Spleen (tissue), 11 donors: ENCODE results near the gene YEATS2. TPM values are rescaled to one million over a fixed set of nuclear protein-coding genes. Genes with fewer than 3 reads are reported as not detected.
A peak's percentile ranks its signal among the peaks of the same experiment; 100 is the strongest.

Experiments
- DNase-seq: peaks from one replicate; pipeline ENCODE4 v3.0.0-alpha.2; 2020
- H3K27ac ChIP-seq, 8 donors: fragments of 200-600 bp; sonication (generic) in 7 of 8; 1 replicate in 4 of 8; 2 replicates in 4 of 8; pipeline versions ENCODE4 v1.5.0 to v1.8.0; 2016 to 2021; ENCODE audit warnings: inconsistent platforms in 4 of 8, mild to moderate bottlenecking in 4 of 8, moderate library complexity in 1 of 8
- H3K27me3 ChIP-seq, 7 donors: fragments of 200-600 bp; sonication (generic) in 6 of 7; replicated peaks in 1 of 7; 1 replicate in 4 of 7; 2 replicates in 3 of 7; pipeline versions ENCODE4 v1.5.0 to v1.8.0; 2016 to 2021; ENCODE audit warnings: inconsistent platforms in 3 of 7, mild to moderate bottlenecking in 1 of 7
- H3K36me3 ChIP-seq, 6 donors: fragments of 200-600 bp; sonication (generic) in 5 of 6; 1 replicate in 4 of 6; 2 replicates in 2 of 6; pipeline versions ENCODE4 v1.5.0 to v1.8.0; 2016 to 2021; ENCODE audit warnings: inconsistent platforms in 2 of 6
- H3K4me1 ChIP-seq, 6 donors: fragments of 200-600 bp; sonication (generic) in 5 of 6; 1 replicate in 3 of 6; 2 replicates in 3 of 6; pipeline versions ENCODE4 v1.5.0 to v1.8.0; 2016 to 2021; ENCODE audit warnings: inconsistent platforms in 3 of 6
- H3K4me3 ChIP-seq, 8 donors: fragments of 200-600 bp; sonication (generic) in 7 of 8; 1 replicate in 4 of 8; 2 replicates in 4 of 8; pipeline versions ENCODE4 v1.5.0 to v1.8.0; 2016 to 2021; ENCODE audit warnings: inconsistent platforms in 4 of 8, mild to moderate bottlenecking in 4 of 8, moderate library complexity in 2 of 8
- H3K9me3 ChIP-seq, 8 donors: fragments of 200-600 bp; sonication (generic) in 7 of 8; 1 replicate in 4 of 8; 2 replicates in 4 of 8; pipeline versions ENCODE4 v1.5.0 to v1.8.0; 2016 to 2021; ENCODE audit warnings: inconsistent platforms in 4 of 8
- CTCF ChIP-seq, 11 experiments: fragments of 200-600 bp in 7 of 11; fragments of 450-650 bp in 4 of 11; sonication (generic) in 4 of 11; IDR thresholded peaks in 8 of 11; conservative IDR thresholded peaks in 3 of 11; 1 replicate in 7 of 11; 2 replicates in 4 of 11; pipeline versions ENCODE4 v1.4.0 to v1.8.0; 2016 to 2021; ENCODE audit warnings: antibody characterized with exemption in 11 of 11, inconsistent platforms in 4 of 11, mild to moderate bottlenecking in 1 of 11
- POLR2A ChIP-seq, 3 donors: fragments of 450-650 bp; IDR thresholded peaks; one replicate each; pipeline ENCODE4 v1.5.1; 2017; ENCODE audit warnings: antibody characterized with exemption in 3 of 3, mild to moderate bottlenecking in 1 of 3
- POLR2AphosphoS5 ChIP-seq, 3 donors: sonication (generic); formaldehyde crosslinking; IDR thresholded peaks; one replicate each; pipeline ENCODE4 v1.5.1; 2017; ENCODE audit warnings: antibody characterized with exemption in 3 of 3
- WGBS, 5 donors: extraction: QIAGEN DNeasy Blood & Tissue Kit in 3 of 5; methylation state at CpG; one replicate each; pipeline versions ENCODE4 v1.1.5 to v1.1.7; 2013 to 2018; 5-methylcytosine and 5-hydroxymethylcytosine counted together
- intact Hi-C: fragments of 100-400 bp; cut with DNase I; formaldehyde crosslinking; loops from one replicate; pipeline ENCODE4 v1.15.0; 2023; ENCODE audit warnings: low total_unique reads
- polyA plus RNA-seq, 3 donors: library from polyadenylated mRNA; stranded (reverse); fragments of 200-250 nt; gene quantifications; one replicate each; pipeline ENCODE4 v1.2.1, GENCODE V29; 2013
- total RNA-seq, 7 donors: library from RNA; depleted of rRNA in 3 of 7; stranded (reverse); fragments of >200 nt in 3 of 7; fragmentation: NEBNext Ultra II Directional in 4 of 7; extraction: Animal tissue kit (Norgen Biotek cat#: 25700) in 4 of 7; gene quantifications; one replicate each; pipeline versions ENCODE4 v1.1.0 to v1.2.1, GENCODE V29; 2016 to 2021
- donor health status: healthy with polysubstance abuse.
- donor health status: DM: no; HTN: no; CAD: no; lungs with moderate emphysema.
- donor health status: DM: no; HTN: no; CAD: no.
- donor health status: Bipolar disorder and iron deficiency.
- donor health status: healthy.
- donor health status: DM: no; HTN: no; CAD: no.
- donor health status: DM: yes; HTN: yes; CAD: no.

Gene YEATS2
- total and polyA plus RNA-seq, 10 donors = 4.6 to 33.5 (median 24.9) TPM

GRCh38 chr3:183764847-183765731 lies 67.5 kb downstream of the YEATS2 start:
- H3K4me3 ChIP-seq = no peak overlapping the region
- no peak for DNase-seq
- peaks cover 0 to 75% (median 30%) of the 10 kb centered on the region in 6 donors for H3K36me3 ChIP-seq
- intact Hi-C loops = loop anchor here (5.0 to 10.0 kb wide), 2 partner anchors 293 to 640 kb away; no protein-coding TSS in a partner anchor
- H3K9me3 ChIP-seq = no peaks in the 10 kb centered on the region
- WGBS, 5 donors = 77 to 85% (median 81%) methylated on average over 7 of the region's 7 CpGs
- peak overlapping the region in 1 of 8 donors; percentile 7 for H3K27ac ChIP-seq
- no peaks in the 10 kb centered on the region for H3K27me3 ChIP-seq
- TF ChIP-seq POLR2A (IDR thresholded peaks at IDR 0.05) (no peak), CTCF (IDR thresholded peaks at IDR 0.05 in 8 of 11, conservative IDR thresholded peaks at IDR 0.05 in 3 of 11) (no peak), POLR2AphosphoS5 (IDR thresholded peaks at IDR 0.05) (no peak)
- H3K4me1 ChIP-seq = peaks cover 0 to 29% (median 8%) of the 10 kb centered on the region in 6 donors

GRCh38 chr3:183766107-183766506 lies 68.5 kb downstream of the YEATS2 start:
- Histone ChIP-seq H3K4me3 (no peak overlapping the region), H3K27me3 (no peaks in the 10 kb centered on the region), H3K4me1 (peaks cover 0 to 29% (median 8%) of the 10 kb centered on the region in 6 donors), H3K36me3 (peaks cover 0 to 74% (median 26%) of the 10 kb centered on the region in 6 donors), H3K27ac (no peak overlapping the region), H3K9me3 (no peaks in the 10 kb centered on the region)
- intact Hi-C loops = loop anchor here (5.0 to 10.0 kb wide), 2 partner anchors 294 to 641 kb away; no protein-coding TSS in a partner anchor
- TF ChIP-seq CTCF (IDR thresholded peaks at IDR 0.05 in 8 of 11, conservative IDR thresholded peaks at IDR 0.05 in 3 of 11) = no peak
- no peak for TF ChIP-seq POLR2AphosphoS5 (IDR thresholded peaks at IDR 0.05)
- TF ChIP-seq POLR2A (IDR thresholded peaks at IDR 0.05) = no peak
- no peak for DNase-seq

- WGBS, 5 donors = 66 to 73% (median 67%) methylated on average over 9 of the region's 9 CpGs
- DNase-seq = peak; percentile 78
- Histone ChIP-seq H3K4me3 (no peak overlapping the region), H3K27ac (no peak overlapping the region), H3K36me3 (peaks cover 0 to 69% (median 20%) of the 10 kb centered on the region in 6 donors), H3K27me3 (no peaks in the 10 kb centered on the region), H3K4me1 (peaks cover 0 to 29% (median 8%) of the 10 kb centered on the region in 6 donors), H3K9me3 (no peaks in the 10 kb centered on the region)
- TF ChIP-seq CTCF (IDR thresholded peaks at IDR 0.05 in 8 of 11, conservative IDR thresholded peaks at IDR 0.05 in 3 of 11) (peak; percentile 49 to 84 (median 77)), POLR2AphosphoS5 (IDR thresholded peaks at IDR 0.05) (no peak)
- intact Hi-C loops = loop anchor here (5.0 to 10.0 kb wide), 2 partner anchors 295 to 642 kb away; no protein-coding TSS in a partner anchor
Measured at GRCh38 chr3:183766745-183767606, 69.4 kb downstream of the YEATS2 start.
